Measurements from ENCODE around the gene GNB1L.

DNA sequence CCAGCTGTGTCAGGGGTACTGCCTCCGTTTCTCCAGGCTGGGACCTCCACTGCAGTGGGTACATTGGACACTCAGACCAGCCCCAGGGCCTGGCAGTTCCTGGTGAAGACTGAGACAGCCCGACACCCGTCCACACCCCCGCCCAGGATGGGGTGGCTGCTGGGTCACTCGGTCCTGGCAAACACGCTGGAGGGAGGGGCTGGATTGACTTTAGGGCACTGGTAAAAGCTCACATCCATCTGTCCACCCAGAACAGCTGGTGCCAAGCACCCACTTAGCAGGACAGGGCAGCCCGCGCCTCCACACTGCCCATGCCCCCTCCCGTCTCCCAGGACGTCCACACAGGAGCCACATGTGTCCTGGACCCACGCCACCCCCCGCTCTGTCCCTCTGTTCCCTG is 104.8 kb downstream of the GNB1L start:
- TF ChIP-seq, protein P1, sequence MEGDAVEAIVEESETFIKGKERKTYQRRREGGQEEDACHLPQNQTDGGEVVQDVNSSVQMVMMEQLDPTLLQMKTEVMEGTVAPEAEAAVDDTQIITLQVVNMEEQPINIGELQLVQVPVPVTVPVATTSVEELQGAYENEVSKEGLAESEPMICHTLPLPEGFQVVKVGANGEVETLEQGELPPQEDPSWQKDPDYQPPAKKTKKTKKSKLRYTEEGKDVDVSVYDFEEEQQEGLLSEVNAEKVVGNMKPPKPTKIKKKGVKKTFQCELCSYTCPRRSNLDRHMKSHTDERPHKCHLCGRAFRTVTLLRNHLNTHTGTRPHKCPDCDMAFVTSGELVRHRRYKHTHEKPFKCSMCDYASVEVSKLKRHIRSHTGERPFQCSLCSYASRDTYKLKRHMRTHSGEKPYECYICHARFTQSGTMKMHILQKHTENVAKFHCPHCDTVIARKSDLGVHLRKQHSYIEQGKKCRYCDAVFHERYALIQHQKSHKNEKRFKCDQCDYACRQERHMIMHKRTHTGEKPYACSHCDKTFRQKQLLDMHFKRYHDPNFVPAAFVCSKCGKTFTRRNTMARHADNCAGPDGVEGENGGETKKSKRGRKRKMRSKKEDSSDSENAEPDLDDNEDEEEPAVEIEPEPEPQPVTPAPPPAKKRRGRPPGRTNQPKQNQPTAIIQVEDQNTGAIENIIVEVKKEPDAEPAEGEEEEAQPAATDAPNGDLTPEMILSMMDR (conservative IDR thresholded peaks at IDR 0.05): no peak
- no peak for TF ChIP-seq EZH2 (IDR thresholded peaks at IDR 0.05; ENCODE audit: low read depth)
